ENCODE measurements around the gene CRADD. TPM values are rescaled to one million over a fixed set of nuclear protein-coding genes. Genes with fewer than 3 reads are reported as not detected.
A peak's percentile ranks its signal among the peaks of the same experiment; 100 is the strongest.
"Not testable (repeated sequence)": the region's sequence is repeated elsewhere in the genome, so short reads cannot be mapped to it uniquely, and the experiment has no call there.

Gene CRADD
- total and polyA plus RNA-seq, 2 of the 4 experiments (the other 2 are of a cell fraction), result 11.1 to 14.0 TPM

DNA sequence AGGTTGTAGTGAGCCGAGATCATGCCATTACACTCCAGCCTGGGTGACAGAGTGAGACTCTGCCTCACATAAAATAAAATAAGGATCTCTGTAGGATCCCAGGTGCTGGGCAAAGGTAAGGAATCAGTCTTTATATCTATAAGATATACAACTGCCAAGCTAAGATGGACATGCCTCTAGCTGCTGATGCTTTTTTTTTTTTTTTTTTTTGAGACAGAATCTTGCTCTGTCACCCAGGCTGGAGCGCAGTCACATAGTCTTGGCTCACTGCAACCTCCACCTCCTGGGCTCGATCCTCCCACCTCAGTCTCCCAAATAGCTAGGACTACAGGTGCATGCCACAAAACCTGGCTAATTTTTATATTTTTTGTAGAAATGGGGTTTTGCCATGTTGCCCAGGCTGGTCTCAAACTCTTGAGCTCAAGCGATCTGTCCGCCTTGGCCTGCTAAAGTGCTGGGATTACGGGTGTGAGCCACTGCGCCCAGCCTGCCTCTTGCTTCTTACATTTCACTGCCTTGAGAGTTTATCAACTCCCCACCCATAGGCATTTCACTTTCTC is 208.9 kb downstream of the CRADD start:
- DNase-seq; POLR2A ChIA-PET (ENCODE audit: unreplicated experiment); H2AK9ac ChIP-seq (replicated peaks; ENCODE audit: low read depth, low read length, poor library complexity); ATAC-seq (ENCODE audit: low read depth); H3K4me2 ChIP-seq (ENCODE audit: low read depth, low read length); H3K9me3 ChIP-seq (ENCODE audit: control insufficient read depth, insufficient read depth, low read length); H3K56ac ChIP-seq (ENCODE audit: extremely low read depth, insufficient read depth, low read length); H4K20me1 ChIP-seq (ENCODE audit: insufficient read depth, low read length); BruUV-seq (replicated peaks); H4K5ac ChIP-seq (ENCODE audit: low read depth, low read length); intact Hi-C loops (cut with micrococcal nuclease); H3K23ac ChIP-seq (ENCODE audit: low read depth, low read length); in situ Hi-C loops (cut with MboI; ENCODE audit: low sequenced_read_pairs); dilution Hi-C loops (cut with HindIII; ENCODE audit: low sequenced_read_pairs, unreplicated experiment); H3K4me3 ChIP-seq (ENCODE audit: insufficient read depth, low read depth, low read length); H3K27me3 ChIP-seq (ENCODE audit: control insufficient read depth, insufficient read depth, low read length); H3K14ac ChIP-seq (replicated peaks; ENCODE audit: low read depth, low read length); H3K79me1 ChIP-seq (ENCODE audit: low read depth in 1 of 2, low read length in 2 of 2); H2AFZ ChIP-seq (replicated peaks; ENCODE audit: low read length, poor library complexity); H3K9ac ChIP-seq (ENCODE audit: low read depth, low read length); H3K36me3 ChIP-seq (ENCODE audit: control insufficient read depth, insufficient read depth, low read length); H3K9me1 ChIP-seq (ENCODE audit: insufficient read depth, low read length): not testable (repeated sequence)
- Histone ChIP-seq H2AK5ac (ENCODE audit: low read depth, low read length) (peak overlapping the region; percentile 81; the same call in 1 of the 2 replicates), H4K91ac (ENCODE audit: insufficient read depth, low read depth, low read length) (peak overlapping the region; percentile 51; the same call in 1 of the 2 replicates), H3K4ac (ENCODE audit: low read depth, low read length) (peak overlapping the region; percentile 23), H2BK5ac (ENCODE audit: low read depth, low read length, poor library complexity, severe bottlenecking) (peak overlapping the region; percentile 52), H2BK15ac (ENCODE audit: low read depth, low read length) (0 out of 3 replicates have a peak overlapping the region, but pooled peaks have one; percentile 26), H2BK20ac (ENCODE audit: low read depth, low read length) (peak overlapping the region; percentile 91; the same call in 1 of the 2 replicates), H4K8ac (ENCODE audit: low read depth in 2 of 2, low read length in 2 of 2) (peak overlapping the region in 1 of 2 experiments; percentile 22; a peak in 2 of 4 replicates), H3K18ac (ENCODE audit: low read depth, low read length) (0 out of 2 replicates have a peak overlapping the region, but pooled peaks have one; percentile 1), H2BK120ac (ENCODE audit: low read depth, low read length) (peak overlapping the region; percentile 98), H3K4me1 (ENCODE audit: control insufficient read depth, insufficient read depth, low read length) (peaks cover 29% of the 10 kb centered on the region), H3K27ac (ENCODE audit: insufficient read depth, low read length) (peak overlapping the region; percentile 18; the same call in 1 of the 2 replicates)
- WGBS, 2 experiments (ENCODE audit: extremely low coverage in 2 of 2, insufficient read length in 1 of 2), result 95% methylated on average over 3 of the region's 7 CpGs; no CpG with 5 or more reads in 1 of the 2 experiments
- CTCF ChIA-PET, result interaction anchor here (1.3 kb wide), 1 partner anchor 189 kb away, joined by 3 read pairs; no protein-coding TSS in a partner anchor

All from IMR-90 (cell line).